IMR-90 (cell line): Measurements from ENCODE around the gene MGAT4C. TPM values are rescaled to one million over a fixed set of nuclear protein-coding genes. Genes with fewer than 3 reads are reported as not detected.

Experiments
- ATAC-seq: fragments of 200-7000 bp; cut with Tn5 transposase; 2 replicates; pipeline ENCODE4 v1.9.1; 2020; ENCODE audit warnings: low read depth, mild to moderate bottlenecking, moderate library complexity
- BruUV-seq: library from RNA; stranded (reverse); fragments of 400-500 nt; replicated peaks from 2 replicates; lab custom pipeline; 2021; lab: Mats Ljungman, UMichigan
- CTCF ChIA-PET: fragments of 300-600 bp; formaldehyde crosslinking; extraction: SDS; loops from one replicate; lab custom pipeline; 2021; ENCODE audit warnings: antibody characterized with exemption; lab: Yijun Ruan, JAX
- POLR2A ChIA-PET: fragments of 300-600 bp; sonication (Branson Sonifier 250); formaldehyde crosslinking; loops from one replicate; lab custom pipeline; 2022; ENCODE audit warnings: antibody characterized with exemption; ENCODE audit not compliant: unreplicated experiment; lab: Charles Lee
- DNase-seq: peaks from one replicate; pipeline ENCODE4 v3.0.0; 2013
- H2AFZ ChIP-seq: replicated peaks from 2 replicates; pipeline ENCODE3; 2013; ENCODE audit warnings: low read length, mild to moderate bottlenecking; ENCODE audit not compliant: poor library complexity
- H2AK5ac ChIP-seq: 2 replicates; pipeline ENCODE4 v1.6.1; 2013; ENCODE audit warnings: low read depth, low read length, inconsistent platforms
- H2AK9ac ChIP-seq: replicated peaks from 2 replicates; pipeline ENCODE3; 2013; ENCODE audit warnings: mild to moderate bottlenecking, low read depth, low read length, moderate library complexity; ENCODE audit not compliant: poor library complexity
- H2BK120ac ChIP-seq: 2 replicates; pipeline ENCODE4 v1.6.1; 2013; ENCODE audit warnings: low read depth, low read length, inconsistent platforms
- H2BK15ac ChIP-seq: 3 replicates; pipeline ENCODE4 v1.6.1; 2013; ENCODE audit warnings: low read depth, low read length, inconsistent platforms
- H2BK20ac ChIP-seq: 2 replicates; pipeline ENCODE4 v1.6.1; 2013; ENCODE audit warnings: low read depth, mild to moderate bottlenecking, inconsistent platforms, low read length, moderate library complexity
- H2BK5ac ChIP-seq: 2 replicates; pipeline ENCODE4 v1.6.1; 2013; ENCODE audit warnings: mild to moderate bottlenecking, low read depth, low read length, inconsistent platforms; ENCODE audit not compliant: poor library complexity, severe bottlenecking
- H3K14ac ChIP-seq: replicated peaks from 2 replicates; pipeline ENCODE4 v1.6.1; 2013; ENCODE audit warnings: low read depth, low read length, inconsistent platforms
- H3K18ac ChIP-seq: 2 replicates; pipeline ENCODE4 v1.6.1; 2013; ENCODE audit warnings: low read depth, low read length, control low read depth
- H3K23ac ChIP-seq: 2 replicates; pipeline ENCODE4 v1.6.1; 2013; ENCODE audit warnings: low read depth, low read length, inconsistent platforms
- H3K27ac ChIP-seq: 2 replicates; pipeline ENCODE4 v1.5.1; 2013; ENCODE audit warnings: mild to moderate bottlenecking, control low read depth, low read length; ENCODE audit not compliant: insufficient read depth
- H3K27me3 ChIP-seq: 2 replicates; pipeline ENCODE4 v1.6.1; 2013; ENCODE audit warnings: low read length; ENCODE audit not compliant: control insufficient read depth, insufficient read depth
- H3K36me3 ChIP-seq: 2 replicates; pipeline ENCODE4 v1.6.1; 2013; ENCODE audit warnings: low read length, mixed read lengths; ENCODE audit not compliant: control insufficient read depth, insufficient read depth
- H3K4ac ChIP-seq: 2 replicates; pipeline ENCODE4 v1.6.1; 2013; ENCODE audit warnings: low read depth, low read length, inconsistent platforms
- H3K4me1 ChIP-seq: 2 replicates; pipeline ENCODE4 v1.6.1; 2013; ENCODE audit warnings: low read length, mixed read lengths; ENCODE audit not compliant: control insufficient read depth, insufficient read depth
- H3K4me2 ChIP-seq: 2 replicates; pipeline ENCODE4 v1.6.1; 2013; ENCODE audit warnings: low read depth, mild to moderate bottlenecking, control low read depth, low read length, moderate library complexity
- H3K4me3 ChIP-seq: 2 replicates; pipeline ENCODE4 v1.5.1; 2013; ENCODE audit warnings: low read depth, mild to moderate bottlenecking, control low read depth, low read length, moderate library complexity; ENCODE audit not compliant: insufficient read depth
- H3K56ac ChIP-seq: 2 replicates; pipeline ENCODE4 v1.6.1; 2013; ENCODE audit warnings: low read length, inconsistent platforms; ENCODE audit not compliant: insufficient read depth; ENCODE audit errors: extremely low read depth
- H3K79me1 ChIP-seq, 2 experiments: 2 replicates each; pipeline ENCODE4 v1.6.1; 2013; ENCODE audit warnings: low read length in 2 of 2, inconsistent platforms in 1 of 2, low read depth in 1 of 2
- H3K9ac ChIP-seq: 2 replicates; pipeline ENCODE4 v1.6.1; 2013; ENCODE audit warnings: low read depth, low read length, control low read depth
- H3K9me1 ChIP-seq: 2 replicates; pipeline ENCODE4 v1.6.1; 2013; ENCODE audit warnings: low read length, inconsistent platforms; ENCODE audit not compliant: insufficient read depth
- H3K9me3 ChIP-seq: 2 replicates; pipeline ENCODE4 v1.6.1; 2013; ENCODE audit warnings: low read length; ENCODE audit not compliant: control insufficient read depth, insufficient read depth
- H4K20me1 ChIP-seq: 2 replicates; pipeline ENCODE4 v1.6.1; 2013; ENCODE audit warnings: low read length, inconsistent platforms; ENCODE audit not compliant: insufficient read depth
- H4K5ac ChIP-seq: 2 replicates; pipeline ENCODE4 v1.6.1; 2013; ENCODE audit warnings: mild to moderate bottlenecking, low read depth, low read length, control low read depth
- H4K8ac ChIP-seq, 2 experiments: 2 replicates each; pipeline ENCODE4 v1.6.1; 2013; ENCODE audit warnings: low read depth in 2 of 2, low read length in 2 of 2, control low read depth in 1 of 2, inconsistent platforms in 1 of 2
- H4K91ac ChIP-seq: 2 replicates; pipeline ENCODE4 v1.6.1; 2013; ENCODE audit warnings: low read depth, low read length, inconsistent platforms; ENCODE audit not compliant: insufficient read depth
- MXI1 ChIP-seq: IDR thresholded peaks from 2 replicates; pipeline ENCODE4 v1.6.1; 2012; ENCODE audit warnings: low read depth, mild to moderate bottlenecking, low read length, moderate library complexity, borderline replicate concordance
- WGBS, 2 experiments: methylation state at CpG; one replicate each; pipeline versions ENCODE4 v1.1.5 to v1.1.7; 2013; ENCODE audit warnings: missing lambda C conversion rate in 2 of 2; ENCODE audit not compliant: insufficient read length in 1 of 2; ENCODE audit errors: extremely low coverage in 2 of 2; 5-methylcytosine and 5-hydroxymethylcytosine counted together
- dilution Hi-C: fragments of 300-500 bp; cut with HindIII; formaldehyde crosslinking; loops from one replicate; pipeline ENCODE4 v1.14.3; 2018; ENCODE audit warnings: low sequenced_read_pairs; ENCODE audit not compliant: unreplicated experiment
- in situ Hi-C: fragments of 300-500 bp; cut with MboI; formaldehyde crosslinking; loops from 3 replicates; pipeline ENCODE4 v1.14.3; 2019; ENCODE audit warnings: low sequenced_read_pairs, inconsistent platforms, mixed read lengths
- intact Hi-C: fragments of 100-400 bp; cut with micrococcal nuclease; formaldehyde crosslinking; loops from 2 replicates; pipeline ENCODE4 v1.10.0; 2022
- polyA plus RNA-seq, 3 experiments: library from polyadenylated mRNA; depleted of rRNA; stranded (reverse); fragments of >200 nt; gene quantifications; 2 replicates each; pipeline ENCODE4 v1.2.3, GENCODE V29; 2012; ENCODE audit warnings: low replicate concordance in 1 of 3
- total RNA-seq: library from RNA; depleted of rRNA; stranded (reverse); fragments of >200 nt; gene quantifications from 2 replicates; pipeline ENCODE4 v1.2.3, GENCODE V29; 2012

MGAT4C gene
- total and polyA plus RNA-seq, 2 of the 4 experiments (the other 2 are of a cell fraction): not detected

DNA sequence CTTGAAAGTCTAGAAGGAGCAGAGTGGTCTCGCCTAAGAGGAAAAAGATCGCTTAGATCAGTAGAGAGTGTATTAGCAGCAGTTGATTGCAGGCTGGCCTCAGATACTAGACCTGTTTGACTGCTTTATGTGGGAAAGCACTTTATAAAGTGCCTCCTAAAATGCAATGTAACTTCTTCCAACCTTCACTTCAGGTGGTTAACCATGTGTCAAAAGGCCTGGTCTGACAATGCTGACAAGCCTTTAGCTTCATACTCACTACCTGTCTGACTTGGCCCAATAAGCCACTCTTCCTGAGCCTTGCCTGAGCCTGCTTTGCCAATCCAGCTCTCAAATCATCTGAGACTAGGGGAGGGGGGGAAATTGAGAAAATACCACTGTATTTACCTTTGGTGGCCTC, 14.6 kb downstream of the MGAT4C start:
- H2AK9ac ChIP-seq: no peak overlapping the region
- H4K5ac ChIP-seq: no peak overlapping the region
- ATAC-seq (no peak), DNase-seq (no peak)
- no peak overlapping the region for H3K14ac ChIP-seq
- no CpG with 5 or more reads among the region's 2 CpGs for WGBS, 2 experiments
- no peak overlapping the region for H2AFZ ChIP-seq
- H3K9ac ChIP-seq: no peak overlapping the region
- CTCF ChIA-PET: no interaction called here
- dilution Hi-C loops: no loop called here
- no peaks in the 10 kb centered on the region for H3K9me1 ChIP-seq
- no peak overlapping the region for H3K56ac ChIP-seq
- no peak overlapping the region for H2AK5ac ChIP-seq
- no peak overlapping the region for H3K4me2 ChIP-seq
- BruUV-seq: no TSS peak
- no peak overlapping the region for H2BK120ac ChIP-seq
- no peaks in the 10 kb centered on the region for H3K27me3 ChIP-seq
- in situ Hi-C loops: no loop called here
- no peaks in the 10 kb centered on the region for H3K36me3 ChIP-seq
- H2BK15ac ChIP-seq: no peak overlapping the region
- intact Hi-C loops: no loop called here
- no peaks in the 10 kb centered on the region for H4K20me1 ChIP-seq
- H3K4me3 ChIP-seq: no peak overlapping the region
- no peak overlapping the region for H2BK20ac ChIP-seq
- H3K18ac ChIP-seq: no peak overlapping the region
- no peaks in the 10 kb centered on the region for H3K79me1 ChIP-seq
- H4K8ac ChIP-seq: no peak overlapping the region
- TF ChIP-seq MXI1: no peak
- H3K23ac ChIP-seq: no peak overlapping the region
- no peaks in the 10 kb centered on the region for H3K9me3 ChIP-seq
- no peaks in the 10 kb centered on the region for H3K4me1 ChIP-seq
- no peak overlapping the region for H3K4ac ChIP-seq
- no peak overlapping the region for H2BK5ac ChIP-seq
- no peak overlapping the region for H4K91ac ChIP-seq
- POLR2A ChIA-PET: no interaction called here
- no peak overlapping the region for H3K27ac ChIP-seq
